Mesenchymal stem cell (in vitro differentiated cells and primary cell): ENCODE data around the gene PLD3.
A peak's percentile ranks its signal among the peaks of the same experiment; 100 is the strongest.

Experiments
- DNase-seq: peaks from one replicate; pipeline ENCODE4 v3.0.0-alpha.2; 2013
- H2AFZ ChIP-seq: one replicate; pipeline ENCODE4 v1.6.1; 2013; ENCODE audit warnings: low read depth, mild to moderate bottlenecking, control low read depth, inconsistent platforms, low read length, moderate library complexity
- H2AK5ac ChIP-seq: 2 replicates; pipeline ENCODE4 v1.6.1; 2013; ENCODE audit warnings: low read length, moderate library complexity, mild to moderate bottlenecking, inconsistent platforms; ENCODE audit not compliant: severe bottlenecking
- H2BK120ac ChIP-seq: one replicate; pipeline ENCODE4 v1.6.1; 2013; ENCODE audit warnings: low read depth, mild to moderate bottlenecking, inconsistent platforms, low read length, moderate library complexity
- H2BK12ac ChIP-seq, 2 experiments: one replicate each; pipeline ENCODE4 v1.6.1; 2013; ENCODE audit warnings: inconsistent platforms in 2 of 2, low read length in 2 of 2, mild to moderate bottlenecking in 2 of 2, moderate library complexity in 2 of 2, control low read depth in 1 of 2
- H2BK15ac ChIP-seq: one replicate; pipeline ENCODE4 v1.6.1; 2013; ENCODE audit warnings: mild to moderate bottlenecking, low read depth, inconsistent platforms; ENCODE audit not compliant: poor library complexity, severe bottlenecking
- H2BK5ac ChIP-seq: 2 replicates; pipeline ENCODE4 v1.6.1; 2013; ENCODE audit warnings: low read depth, mild to moderate bottlenecking, low read length, control low read depth, inconsistent platforms; ENCODE audit not compliant: poor library complexity, severe bottlenecking
- H3K14ac ChIP-seq, 2 experiments: one replicate each; pipeline ENCODE4 v1.6.1; 2013; ENCODE audit warnings: inconsistent platforms in 2 of 2, low read length in 2 of 2, control low read depth in 1 of 2, mild to moderate bottlenecking in 1 of 2, moderate library complexity in 1 of 2
- H3K18ac ChIP-seq, 2 experiments: one replicate each; pipeline ENCODE4 v1.6.1; 2013; ENCODE audit warnings: inconsistent platforms in 2 of 2, low read length in 2 of 2, control low read depth in 1 of 2, low read depth in 1 of 2, mild to moderate bottlenecking in 1 of 2
- H3K23ac ChIP-seq, 2 experiments: one replicate each; pipeline ENCODE4 v1.6.1; 2013; ENCODE audit warnings: inconsistent platforms in 2 of 2, low read length in 2 of 2, mild to moderate bottlenecking in 2 of 2, moderate library complexity in 2 of 2, control low read depth in 1 of 2
- H3K27ac ChIP-seq: 2 replicates; pipeline ENCODE4 v1.5.1; 2013; ENCODE audit warnings: mild to moderate bottlenecking, moderate library complexity, low read length, control low read depth, inconsistent platforms; ENCODE audit not compliant: poor library complexity, severe bottlenecking
- H3K27me3 ChIP-seq, 2 experiments: 2 replicates each; pipeline versions ENCODE4 v1.6.1 to v1.7.0; 2013; ENCODE audit warnings: low read length in 2 of 2, mild to moderate bottlenecking in 2 of 2, moderate library complexity in 2 of 2, control low read depth in 1 of 2, inconsistent platforms in 1 of 2; ENCODE audit not compliant: control insufficient read depth in 1 of 2, insufficient read depth in 1 of 2
- H3K36me3 ChIP-seq, 2 experiments: 2 replicates each; pipeline versions ENCODE4 v1.6.1 to v1.7.0; 2013; ENCODE audit warnings: low read length in 2 of 2, control low read depth in 1 of 2, inconsistent platforms in 1 of 2, low read depth in 1 of 2, mild to moderate bottlenecking in 1 of 2; ENCODE audit not compliant: insufficient read depth in 2 of 2, control insufficient read depth in 1 of 2
- H3K4ac ChIP-seq, 2 experiments: one replicate each; pipeline ENCODE4 v1.6.1; 2013; ENCODE audit warnings: inconsistent platforms in 2 of 2, low read length in 2 of 2, mild to moderate bottlenecking in 2 of 2, moderate library complexity in 2 of 2, control low read depth in 1 of 2, low read depth in 1 of 2
- H3K4me1 ChIP-seq: 2 replicates; pipeline ENCODE4 v1.6.1; 2013; ENCODE audit warnings: low read depth, low read length, control low read depth; ENCODE audit not compliant: control insufficient read depth, insufficient read depth
- H3K4me2 ChIP-seq: 2 replicates; pipeline ENCODE4 v1.6.1; 2013; ENCODE audit warnings: low read length, mild to moderate bottlenecking, inconsistent platforms; ENCODE audit not compliant: poor library complexity, severe bottlenecking
- H3K4me3 ChIP-seq, 2 experiments: 2 replicates each; pipeline versions ENCODE4 v1.5.1 to v1.7.0; 2013; ENCODE audit warnings: low read length in 2 of 2, mild to moderate bottlenecking in 2 of 2, control low read depth in 1 of 2, low read depth in 1 of 2; ENCODE audit not compliant: insufficient read depth in 1 of 2
- H3K79me1 ChIP-seq: replicated peaks from 2 replicates; pipeline ENCODE4 v1.6.1; 2013; ENCODE audit warnings: mild to moderate bottlenecking, control low read depth, low read length, inconsistent platforms; ENCODE audit not compliant: poor library complexity, severe bottlenecking
- H3K9ac ChIP-seq: 2 replicates; pipeline ENCODE4 v1.7.0; 2013; ENCODE audit warnings: mild to moderate bottlenecking, low read length, moderate library complexity
- H3K9me3 ChIP-seq: 2 replicates; pipeline ENCODE4 v1.7.0; 2013; ENCODE audit warnings: mild to moderate bottlenecking, low read length; ENCODE audit not compliant: control insufficient read depth
- H4K8ac ChIP-seq: one replicate; pipeline ENCODE4 v1.6.1; 2013; ENCODE audit warnings: inconsistent platforms, mild to moderate bottlenecking, low read length, moderate library complexity
- H4K91ac ChIP-seq: one replicate; pipeline ENCODE4 v1.6.1; 2013; ENCODE audit warnings: mild to moderate bottlenecking, low read length, inconsistent platforms
- WGBS: methylation state at CpG from one replicate; pipeline ENCODE4 v1.1.7; 2013; ENCODE audit warnings: mixed read lengths; 5-methylcytosine and 5-hydroxymethylcytosine counted together

Gene PLD3

DNA sequence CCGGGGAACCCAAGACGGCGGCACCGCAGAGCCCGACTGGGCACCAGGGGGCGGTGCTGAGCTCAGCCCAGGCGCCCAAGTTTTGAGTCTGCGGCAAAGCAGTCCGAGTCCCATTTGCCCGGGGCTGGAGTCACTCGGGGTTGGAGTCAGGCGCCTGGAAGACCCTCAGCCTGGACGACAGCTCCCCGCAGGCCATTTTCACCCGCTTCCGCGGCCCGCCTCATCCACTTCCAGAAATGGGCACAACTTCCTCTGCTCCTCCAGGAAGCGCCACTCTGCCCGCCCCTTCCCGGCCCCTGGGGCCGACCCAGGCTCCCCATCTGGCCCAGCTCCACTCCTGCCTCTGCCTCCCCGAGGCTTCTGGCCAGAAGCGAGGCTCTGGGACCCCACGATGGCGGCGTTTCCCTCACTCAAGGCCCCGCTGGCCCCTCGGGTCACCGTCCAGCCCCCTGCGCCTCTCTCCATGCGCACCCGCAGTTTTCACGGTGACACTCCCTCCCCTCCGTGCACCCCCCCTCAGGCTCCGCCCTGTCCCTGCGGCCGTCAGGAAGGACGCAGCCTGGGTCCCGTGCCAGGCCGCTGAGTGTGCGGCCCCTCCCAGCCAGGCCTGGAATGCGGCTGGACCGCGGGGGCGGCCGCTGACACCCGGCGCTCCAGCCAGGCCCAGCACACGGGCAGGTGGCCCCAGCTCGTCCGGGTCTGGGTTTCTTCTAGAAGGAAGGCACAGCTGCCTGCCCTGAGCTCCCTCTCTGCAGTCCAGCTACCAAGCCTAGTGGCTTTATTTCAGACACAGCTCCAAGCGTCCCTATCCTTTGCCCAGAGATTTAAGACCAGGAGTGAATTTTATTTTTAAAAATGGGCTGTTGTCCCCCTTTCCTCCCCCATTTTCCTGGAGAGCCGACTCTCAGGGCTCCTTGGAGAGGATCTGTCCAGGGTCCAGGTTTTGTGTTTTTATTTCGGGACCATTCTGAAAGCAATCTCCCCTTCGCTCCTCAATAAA is 72.6 kb downstream of the PLD3 start:
- H3K27me3 ChIP-seq = no peaks in the 10 kb centered on the region
- 2% methylated on average over 53 of the region's 56 CpGs for WGBS

GRCh38 chr19:40421993-40422747 is 73.7 kb downstream of the PLD3 start:
- no peak for DNase-seq
- peak overlapping the region; percentile 82 for H2BK15ac ChIP-seq
- H3K18ac ChIP-seq = no peak overlapping the region
- peak overlapping the region; percentile 93 for H3K27ac ChIP-seq
- H3K9me3 ChIP-seq = no peaks in the 10 kb centered on the region
- H2BK120ac ChIP-seq = peak overlapping the region; percentile 19
- H3K27me3 ChIP-seq = no peaks in the 10 kb centered on the region
- H2BK5ac ChIP-seq = no peak overlapping the region
- H3K9ac ChIP-seq = peak overlapping the region; percentile 99
- H2AFZ ChIP-seq = no peak overlapping the region
- peaks cover 6% of the 10 kb centered on the region for H3K79me1 ChIP-seq
- 87% methylated on average over 14 of the region's 16 CpGs for WGBS
- H3K4ac ChIP-seq = no peak overlapping the region
- H3K14ac ChIP-seq = no peak overlapping the region
- peak overlapping the region in 1 of 2 experiments; percentile 40 for H3K23ac ChIP-seq
- H3K4me1 ChIP-seq = peaks cover 13% of the 10 kb centered on the region
- peak overlapping the region in 1 of 2 experiments; percentile 82 for H3K4me3 ChIP-seq
- H3K36me3 ChIP-seq = peaks cover 11 to 15% of the 10 kb centered on the region in 2 experiments
- H3K4me2 ChIP-seq = no peak overlapping the region
- peak overlapping the region; percentile 80 for H2AK5ac ChIP-seq
- H4K8ac ChIP-seq = peak overlapping the region; percentile 31
- peak overlapping the region; percentile 22 for H4K91ac ChIP-seq
- H2BK12ac ChIP-seq = peak overlapping the region; percentile 15 to 28

More for the DNA sequence above, 72.6 kb downstream of the PLD3 start:
- H3K27ac ChIP-seq = peak overlapping the region; percentile 96
- H3K4me2 ChIP-seq = peak overlapping the region; percentile 88
- H3K9me3 ChIP-seq = no peaks in the 10 kb centered on the region
- H3K9ac ChIP-seq = peak overlapping the region; percentile 99
- H4K8ac ChIP-seq = peak overlapping the region; percentile 79
- peak; percentile 94 for DNase-seq
- H3K4me3 ChIP-seq = peak overlapping the region; percentile 63 to 82
- peak overlapping the region; percentile 82 for H2BK15ac ChIP-seq
- H2AK5ac ChIP-seq = peak overlapping the region; percentile 81
- H3K23ac ChIP-seq = peak overlapping the region in 1 of 2 experiments; percentile 91
- H3K36me3 ChIP-seq = peaks cover 11 to 15% of the 10 kb centered on the region in 2 experiments
- peak overlapping the region; percentile 88 for H4K91ac ChIP-seq
- H3K18ac ChIP-seq = peak overlapping the region; percentile 90 to 98
- peak overlapping the region; percentile 95 to 96 for H3K4ac ChIP-seq
- peaks cover 6% of the 10 kb centered on the region for H3K79me1 ChIP-seq
- H2BK12ac ChIP-seq = peak overlapping the region; percentile 4 to 92
- H2BK120ac ChIP-seq = peak overlapping the region; percentile 86
- peaks cover 15% of the 10 kb centered on the region for H3K4me1 ChIP-seq
- H2AFZ ChIP-seq = peak overlapping the region; percentile 92
- H3K14ac ChIP-seq = peak overlapping the region in 1 of 2 experiments; percentile 99
- peak overlapping the region; percentile 96 for H2BK5ac ChIP-seq

GRCh38 chr19:40422748-40423566 is 74.5 kb downstream of the PLD3 start:
- Histone ChIP-seq H3K9ac (peak overlapping the region; percentile 99), H3K36me3 (peaks cover 11 to 15% of the 10 kb centered on the region in 2 experiments), H3K14ac (no peak overlapping the region), H3K4me2 (no peak overlapping the region), H3K23ac (peak overlapping the region in 1 of 2 experiments; percentile 40), H2BK15ac (peak overlapping the region; percentile 60), H2AK5ac (peak overlapping the region; percentile 80), H4K91ac (peak overlapping the region; percentile 22), H3K27me3 (no peaks in the 10 kb centered on the region), H3K79me1 (peaks cover 6% of the 10 kb centered on the region), H2AFZ (no peak overlapping the region), H2BK120ac (peak overlapping the region; percentile 19), H3K4ac (peak overlapping the region in 1 of 2 experiments; percentile 12), H3K27ac (peak overlapping the region; percentile 9), H3K4me3 (no peak overlapping the region), H4K8ac (peak overlapping the region; percentile 31), H3K9me3 (no peaks in the 10 kb centered on the region), H2BK5ac (no peak overlapping the region), H3K4me1 (peaks cover 11% of the 10 kb centered on the region), H3K18ac (no peak overlapping the region), H2BK12ac (peak overlapping the region; percentile 28 to 49)
- no peak for DNase-seq
- WGBS = 96% methylated on average over 28 of the region's 31 CpGs
